Ovary (tissue), 3 donors: ENCODE measurements around the gene CNPPD1.

ENCODE experiments used
- EP300 ChIP-seq: sonication (generic); formaldehyde crosslinking; IDR thresholded peaks from one replicate; pipeline ENCODE4 v1.6.1; 2017; ENCODE audit warnings: antibody characterized with exemption
- POLR2A ChIP-seq: fragments of 450-650 bp; IDR thresholded peaks from one replicate; pipeline ENCODE4 v1.6.1; 2017; ENCODE audit warnings: antibody characterized with exemption, mild to moderate bottlenecking, moderate library complexity
- TF ChIP-seq, protein P1 (sequence below), 3 donors: fragments of 450-650 bp in 2 of 3; fragments of 200-600 bp in 1 of 3; IDR thresholded peaks; one replicate each; pipeline versions ENCODE4 v1.5.1 to v1.8.0; 2016 to 2022; ENCODE audit warnings: antibody characterized with exemption in 3 of 3, mild to moderate bottlenecking in 1 of 3
- donor health status: DM: no; HTN: no; CAD: no.

DNA sequence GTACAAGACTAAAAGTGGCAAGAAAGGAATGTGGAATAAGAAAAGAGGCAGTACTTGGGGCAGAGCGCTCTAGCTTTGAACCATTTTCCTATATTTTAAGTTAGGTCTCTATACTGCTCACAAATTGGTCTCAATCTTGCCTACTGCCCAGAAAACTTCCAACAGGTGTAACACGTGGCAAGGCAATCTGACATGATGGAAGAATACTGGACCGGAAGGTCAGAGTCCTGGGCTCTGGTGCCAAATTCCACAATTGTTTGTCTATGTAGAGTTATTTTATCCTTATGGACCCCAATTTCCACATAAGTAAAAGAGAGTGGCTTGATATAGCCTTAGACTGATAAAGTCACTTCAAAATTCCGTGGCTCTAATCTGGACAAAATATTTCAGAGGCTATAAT, 45.0 kb downstream of the CNPPD1 start:
- TF ChIP-seq, protein P1, sequence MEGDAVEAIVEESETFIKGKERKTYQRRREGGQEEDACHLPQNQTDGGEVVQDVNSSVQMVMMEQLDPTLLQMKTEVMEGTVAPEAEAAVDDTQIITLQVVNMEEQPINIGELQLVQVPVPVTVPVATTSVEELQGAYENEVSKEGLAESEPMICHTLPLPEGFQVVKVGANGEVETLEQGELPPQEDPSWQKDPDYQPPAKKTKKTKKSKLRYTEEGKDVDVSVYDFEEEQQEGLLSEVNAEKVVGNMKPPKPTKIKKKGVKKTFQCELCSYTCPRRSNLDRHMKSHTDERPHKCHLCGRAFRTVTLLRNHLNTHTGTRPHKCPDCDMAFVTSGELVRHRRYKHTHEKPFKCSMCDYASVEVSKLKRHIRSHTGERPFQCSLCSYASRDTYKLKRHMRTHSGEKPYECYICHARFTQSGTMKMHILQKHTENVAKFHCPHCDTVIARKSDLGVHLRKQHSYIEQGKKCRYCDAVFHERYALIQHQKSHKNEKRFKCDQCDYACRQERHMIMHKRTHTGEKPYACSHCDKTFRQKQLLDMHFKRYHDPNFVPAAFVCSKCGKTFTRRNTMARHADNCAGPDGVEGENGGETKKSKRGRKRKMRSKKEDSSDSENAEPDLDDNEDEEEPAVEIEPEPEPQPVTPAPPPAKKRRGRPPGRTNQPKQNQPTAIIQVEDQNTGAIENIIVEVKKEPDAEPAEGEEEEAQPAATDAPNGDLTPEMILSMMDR (IDR thresholded peaks at IDR 0.05): no peak
- TF ChIP-seq POLR2A (no peak), EP300 (no peak)
